ENCODE results near the gene SNRPD1. TPM values are rescaled to one million over a fixed set of nuclear protein-coding genes. Genes with fewer than 3 reads are reported as not detected.
A peak's percentile ranks its signal among the peaks of the same experiment; 100 is the strongest.

SNRPD1 gene
- total and polyA plus RNA-seq, 9 of the 15 experiments (the other 6 are each of a cell fraction or from before 2014, with no cell fraction given): 186 to 1,063 (median 313) TPM

GRCh38 chr18:21660078-21660477, 48.0 kb downstream of the SNRPD1 start:
- no peak overlapping the region for H3K9ac ChIP-seq (ENCODE audit: insufficient read depth in 1 of 2, low read depth in 2 of 2, low read length in 2 of 2)
- in situ Hi-C loops (cut with MboI): no loop called here
- H3K27me3 ChIP-seq (ENCODE audit: control insufficient read depth in 2 of 2, insufficient read depth in 2 of 2, low read length in 2 of 2): no peaks in the 10 kb centered on the region
- peaks cover 34% of the 10 kb centered on the region; the same call in 2 of the 3 replicates for H3K36me3 ChIP-seq (ENCODE audit: control insufficient read depth, insufficient read depth, low read length)
- H3K4me3 ChIP-seq: no peak overlapping the region
- no peaks in the 10 kb centered on the region for H4K20me1 ChIP-seq (replicated peaks; ENCODE audit: control insufficient read depth, insufficient read depth, low read length)
- H3K27ac ChIP-seq (ENCODE audit: extremely low read depth, low read depth, low read length): no peak overlapping the region
- H3K4me1 ChIP-seq (replicated peaks in 1 of 2; ENCODE audit: control insufficient read depth in 2 of 2, insufficient read depth in 2 of 2, low read length in 2 of 2): no peaks in the 10 kb centered on the region
- no peak overlapping the region for H2AFZ ChIP-seq (ENCODE audit: low read depth, low read length)
- FAIRE-seq (no peak), ATAC-seq (peak; percentile 33; the same call in 2 of the 3 replicates), DNase-seq (ENCODE audit: extremely low read depth in 1 of 4, low spot score in 3 of 4) (no peak)
- no CpG with 5 or more reads among the region's 2 CpGs for WGBS (ENCODE audit: insufficient coverage, low coverage, missing lambda C conversion rate)
- H3K9me3 ChIP-seq (replicated peaks; ENCODE audit: control insufficient read depth, insufficient read depth, low read depth, low read length): no peaks in the 10 kb centered on the region; the same call in 1 of the 2 replicates
- intact Hi-C loops (cut with micrococcal nuclease): no loop called here
- TF ChIP-seq PHB (CRISPR knock-in tag; IDR thresholded peaks at IDR 0.05): no peak
- no peak for TF ChIP-seq ZNF253 (CRISPR knock-in tag; conservative IDR thresholded peaks at IDR 0.05)
- no peaks in the 10 kb centered on the region for H3K79me2 ChIP-seq (ENCODE audit: control insufficient read depth, insufficient read depth, low read length)
- no peaks in the 10 kb centered on the region for H3K9me1 ChIP-seq (ENCODE audit: control insufficient read depth, insufficient read depth, low read length)
- ChIA-PET CTCF (ENCODE audit: low intra/inter-chr PET ratio) (no interaction called here), POLR2A (interaction anchor here (0.9 kb wide), 1 partner anchor 40 kb away, joined by 3 read pairs; no protein-coding TSS in a partner anchor)
- no peak overlapping the region for H3K4me2 ChIP-seq (ENCODE audit: insufficient read depth, low read length)
- no TSS peak for BruUV-seq (replicated peaks)

- ChIA-PET CTCF (ENCODE audit: low intra/inter-chr PET ratio) (no interaction called here), POLR2A (no interaction called here)
- DNase-seq (ENCODE audit: extremely low read depth in 1 of 4, low spot score in 3 of 4) (no peak), ATAC-seq (no peak), FAIRE-seq (no peak)
- Histone ChIP-seq H3K27me3 (ENCODE audit: control insufficient read depth in 2 of 2, insufficient read depth in 2 of 2, low read length in 2 of 2) (no peaks in the 10 kb centered on the region), H3K27ac (ENCODE audit: extremely low read depth, low read depth, low read length) (no peak overlapping the region), H4K20me1 (replicated peaks; ENCODE audit: control insufficient read depth, insufficient read depth, low read length) (no peaks in the 10 kb centered on the region), H3K9ac (ENCODE audit: insufficient read depth in 1 of 2, low read depth in 2 of 2, low read length in 2 of 2) (no peak overlapping the region), H2AFZ (ENCODE audit: low read depth, low read length) (no peak overlapping the region), H3K9me1 (ENCODE audit: control insufficient read depth, insufficient read depth, low read length) (no peaks in the 10 kb centered on the region), H3K4me3 (no peak overlapping the region), H3K4me2 (ENCODE audit: insufficient read depth, low read length) (no peak overlapping the region), H3K36me3 (ENCODE audit: control insufficient read depth, insufficient read depth, low read length) (peaks cover 22% of the 10 kb centered on the region; the same call in 2 of the 3 replicates), H3K9me3 (replicated peaks; ENCODE audit: control insufficient read depth, insufficient read depth, low read depth, low read length) (no peaks in the 10 kb centered on the region; the same call in 1 of the 2 replicates), H3K79me2 (ENCODE audit: control insufficient read depth, insufficient read depth, low read length) (no peaks in the 10 kb centered on the region), H3K4me1 (replicated peaks in 1 of 2; ENCODE audit: control insufficient read depth in 2 of 2, insufficient read depth in 2 of 2, low read length in 2 of 2) (no peaks in the 10 kb centered on the region)
- intact Hi-C loops (cut with micrococcal nuclease) (no loop called here), in situ Hi-C loops (cut with MboI) (no loop called here)
- no TSS peak for BruUV-seq (replicated peaks)
- 92% methylated on average over 9 of the region's 9 CpGs for WGBS (ENCODE audit: insufficient coverage, low coverage, missing lambda C conversion rate)
- TF ChIP-seq NCOA4 (IDR thresholded peaks at IDR 0.05; ENCODE audit: partially characterized antibody): no peak
- no peak for TF ChIP-seq CHCHD3 (CRISPR knock-in tag; IDR thresholded peaks at IDR 0.05)
- TF ChIP-seq ATF4 (CRISPR knock-in tag; IDR thresholded peaks at IDR 0.05): no peak
- TF ChIP-seq ZBTB9 (CRISPR knock-in tag; IDR thresholded peaks at IDR 0.05): no peak
- TF ChIP-seq E2F8 (IDR thresholded peaks at IDR 0.05; ENCODE audit: low read depth, partially characterized antibody): no peak
- no peak for TF ChIP-seq CHD2 (IDR thresholded peaks at IDR 0.05; ENCODE audit: low read depth, low read length)
- no peak for TF ChIP-seq KLF16 (IDR thresholded peaks at IDR 0.05)
- no peak for TF ChIP-seq NRF1 (conservative IDR thresholded peaks at IDR 0.05 in 1 of 2, IDR thresholded peaks at IDR 0.05 in 1 of 2)
- TF ChIP-seq ZNF140 (CRISPR knock-in tag; IDR thresholded peaks at IDR 0.05): no peak
- TF ChIP-seq SNAPC5 (CRISPR knock-in tag; IDR thresholded peaks at IDR 0.05): no peak
These were observed 50.5 kb downstream of the SNRPD1 start for GRCh38 chr18:21662581-21662980.

Measured in K562 (cell line).